ENCODE data around the gene C1orf105. TPM values are rescaled to one million over a fixed set of nuclear protein-coding genes. Genes with fewer than 3 reads are reported as not detected.

Gene C1orf105
- total and polyA plus RNA-seq, 2 of the 13 experiments (the other 11 are each of a cell fraction or from before 2014, with no cell fraction given), result 0.15 to 0.45 TPM

DNA sequence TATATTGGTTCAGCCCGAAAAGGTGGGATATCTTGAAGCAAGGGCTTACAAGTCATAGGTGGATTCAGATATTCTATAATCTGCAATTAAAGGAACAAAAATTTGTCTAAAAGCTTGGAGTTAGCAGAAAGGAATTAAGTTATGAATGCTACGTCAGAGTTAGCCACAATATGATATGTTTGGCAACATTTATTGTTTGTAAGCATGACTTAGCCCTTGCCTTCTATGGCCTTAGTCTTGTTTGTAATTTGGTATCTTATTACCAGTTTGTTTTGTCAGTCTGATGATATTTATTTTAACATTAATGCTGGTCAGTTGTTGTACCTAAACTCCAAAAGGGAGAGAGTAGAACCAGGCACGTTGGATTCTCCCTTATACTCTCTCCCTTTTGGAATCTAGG, 69.4 kb downstream of the C1orf105 start:
- Histone ChIP-seq H3K4me1 (ENCODE audit: insufficient read depth, low read length) (peaks cover 16% of the 10 kb centered on the region), H3K9me3 (ENCODE audit: low read length) (no peaks in the 10 kb centered on the region), H3K36me3 (replicated peaks in 1 of 2; ENCODE audit: control insufficient read depth in 1 of 2, insufficient read depth in 2 of 2, low read length in 2 of 2) (no peaks in the 10 kb centered on the region), H3K4me3 (replicated peaks in 1 of 3; ENCODE audit: insufficient read depth in 1 of 3, low read depth in 2 of 3, low read length in 3 of 3) (no peak overlapping the region), H3K27me3 (ENCODE audit: control insufficient read depth in 1 of 2, insufficient read depth in 2 of 2, low read length in 2 of 2) (no peaks in the 10 kb centered on the region; a peak in 2 of 5 replicates), H3K79me2 (ENCODE audit: insufficient read depth, low read length) (no peaks in the 10 kb centered on the region), H3K9ac (ENCODE audit: insufficient read depth, low read depth, low read length) (no peak overlapping the region), H2AFZ (ENCODE audit: low read length) (no peak overlapping the region), H4K20me1 (ENCODE audit: insufficient read depth, low read length) (no peaks in the 10 kb centered on the region), H3K4me2 (ENCODE audit: low read depth, low read length) (no peak overlapping the region), H3K27ac (ENCODE audit: extremely low read length, insufficient read depth, low read length) (no peak overlapping the region)
- ChIA-PET POLR2A (no interaction called here), CTCF (ENCODE audit: low intra/inter-chr PET ratio, low total read pairs) (no interaction called here)
- TF ChIP-seq MED8 (CRISPR knock-in tag; IDR thresholded peaks at IDR 0.05; ENCODE audit: insufficient replicate concordance), result no peak
- no peak for TF ChIP-seq ZFP36 (IDR thresholded peaks at IDR 0.05; ENCODE audit: borderline replicate concordance, low read depth, low read length, partially characterized antibody)
- no peak for TF ChIP-seq MAFF (IDR thresholded peaks at IDR 0.05; ENCODE audit: low read depth, low read length)
- TF ChIP-seq ZNF775 (CRISPR knock-in tag; IDR thresholded peaks at IDR 0.05; ENCODE audit: borderline replicate concordance), result no peak
- no peak for TF ChIP-seq HES4 (CRISPR knock-in tag; IDR thresholded peaks at IDR 0.05; ENCODE audit: borderline replicate concordance)
- TF ChIP-seq PPARG (CRISPR knock-in tag; conservative IDR thresholded peaks at IDR 0.05), result no peak
- no peak for TF ChIP-seq RNF2 (conservative IDR thresholded peaks at IDR 0.05; ENCODE audit: low read depth)
- TF ChIP-seq ZNF205 (CRISPR knock-in tag; IDR thresholded peaks at IDR 0.05), result no peak
- no peak for TF ChIP-seq TAF1 (CRISPR knock-in tag; IDR thresholded peaks at IDR 0.05)
- TF ChIP-seq SP1 (IDR thresholded peaks at IDR 0.05), result no peak
- TF ChIP-seq SP1 (CRISPR knock-in tag; IDR thresholded peaks at IDR 0.05), result no peak
- TF ChIP-seq, protein P1, sequence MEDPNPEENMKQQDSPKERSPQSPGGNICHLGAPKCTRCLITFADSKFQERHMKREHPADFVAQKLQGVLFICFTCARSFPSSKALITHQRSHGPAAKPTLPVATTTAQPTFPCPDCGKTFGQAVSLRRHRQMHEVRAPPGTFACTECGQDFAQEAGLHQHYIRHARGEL (CRISPR knock-in tag; IDR thresholded peaks at IDR 0.05), result no peak
- TF ChIP-seq ZNF225 (CRISPR knock-in tag; IDR thresholded peaks at IDR 0.05), result no peak
- in situ Hi-C loops (cut with HindIII; ENCODE audit: extremely low pct_ligation_motif_present, low pct_unique_long_range_greater_than_20kb) (no loop called here), intact Hi-C loops (cut with micrococcal nuclease; ENCODE audit: unreplicated experiment) (no loop called here)
- BruUV-seq (replicated peaks), result no TSS peak
- FAIRE-seq (no peak), ATAC-seq (no peak), DNase-seq (ENCODE audit: low spot score) (no peak)
- 47% methylated on average over 3 of the region's 3 CpGs for WGBS (ENCODE audit: low lambda C conversion rate)

All from HepG2 (cell line).